HG02642 (cell line): ENCODE measurements around the gene IFI27L2.

ENCODE experiments used
- ATAC-seq: cut with Tn5 transposase; IDR thresholded peaks from one replicate; pipeline ENCODE4 v1.9.1; 2021; ENCODE audit warnings: mild to moderate bottlenecking; ENCODE audit not compliant: unreplicated experiment, poor library complexity

Gene IFI27L2

DNA sequence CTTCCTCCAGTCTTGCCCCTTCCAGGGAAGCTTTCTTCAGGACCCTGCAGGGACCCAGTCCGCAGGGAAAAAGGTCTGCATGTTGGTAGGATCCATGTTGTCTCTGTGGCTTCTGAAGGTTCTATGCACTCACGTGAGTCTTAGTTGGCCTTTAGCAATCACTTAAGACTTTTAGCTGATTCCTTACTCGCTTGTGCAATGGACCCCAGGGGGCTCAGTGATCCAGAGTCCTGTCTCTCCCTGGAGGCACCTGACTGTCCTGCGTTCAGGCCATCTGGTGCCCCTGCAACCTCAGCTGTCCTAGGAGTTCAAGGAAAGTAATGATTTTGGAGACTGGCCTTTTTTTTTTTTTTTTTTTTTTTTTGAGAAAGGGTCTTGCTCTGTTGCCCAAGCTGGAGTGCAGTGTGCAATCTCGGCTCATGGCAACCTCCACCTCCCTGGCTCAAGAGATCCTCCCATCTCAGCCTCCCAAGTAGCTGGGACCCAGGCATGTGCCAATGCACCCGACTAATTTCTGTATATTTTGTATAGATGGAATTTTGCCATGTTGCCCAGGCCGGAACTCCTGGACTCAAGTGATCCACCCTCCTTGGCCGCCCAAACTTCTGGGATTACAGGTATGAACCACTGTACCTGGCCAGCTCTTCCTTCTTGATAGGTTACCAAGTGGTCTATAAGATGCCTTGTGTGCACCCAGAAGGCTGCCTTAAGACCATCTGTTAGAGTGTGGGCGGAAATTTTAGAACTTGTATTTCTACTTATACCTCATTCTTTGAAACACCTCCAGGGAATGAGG, 4.6 kb downstream of the IFI27L2 start:
- no peak for ATAC-seq

DNA sequence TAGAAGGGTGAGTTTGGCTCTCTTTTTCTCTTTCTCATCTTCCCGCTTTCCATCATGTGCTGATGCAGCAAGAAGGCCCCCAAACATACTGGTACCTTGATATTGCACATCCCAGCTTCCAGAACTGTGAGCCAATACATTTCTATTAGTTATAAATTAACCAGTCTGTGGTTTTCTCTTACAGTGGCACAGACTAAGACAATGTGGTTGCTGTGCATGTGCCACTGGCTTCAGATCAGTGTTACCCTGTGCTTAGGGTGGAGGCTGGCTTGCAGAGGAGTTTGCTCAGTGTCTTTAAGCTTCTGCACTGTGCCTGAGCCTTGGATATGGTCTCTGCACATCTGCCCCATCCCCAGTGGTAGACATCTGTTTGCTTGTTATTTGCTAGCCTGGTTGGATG, 5.5 kb downstream of the IFI27L2 start:
- ATAC-seq = no peak

DNA sequence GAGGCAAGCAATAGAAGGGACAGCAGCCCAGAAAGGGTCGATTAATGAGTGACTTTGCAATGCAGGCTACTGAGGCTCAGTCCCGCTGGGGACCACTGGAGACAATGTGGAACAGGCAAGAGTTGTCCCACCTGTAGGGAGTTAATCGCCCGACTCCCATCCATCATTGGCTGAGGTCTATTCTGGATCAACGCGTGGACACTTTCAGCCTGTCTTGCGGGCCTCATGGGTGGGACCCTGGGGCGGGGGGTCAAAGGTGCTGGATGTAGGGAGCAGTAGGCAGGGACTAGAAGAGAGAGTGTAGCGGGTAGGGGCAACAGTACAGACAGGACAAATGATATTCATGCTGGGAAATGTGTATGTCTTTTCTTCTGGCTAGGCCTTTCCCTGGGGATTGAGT, 6.1 kb downstream of the IFI27L2 start:
- ATAC-seq = no peak

DNA sequence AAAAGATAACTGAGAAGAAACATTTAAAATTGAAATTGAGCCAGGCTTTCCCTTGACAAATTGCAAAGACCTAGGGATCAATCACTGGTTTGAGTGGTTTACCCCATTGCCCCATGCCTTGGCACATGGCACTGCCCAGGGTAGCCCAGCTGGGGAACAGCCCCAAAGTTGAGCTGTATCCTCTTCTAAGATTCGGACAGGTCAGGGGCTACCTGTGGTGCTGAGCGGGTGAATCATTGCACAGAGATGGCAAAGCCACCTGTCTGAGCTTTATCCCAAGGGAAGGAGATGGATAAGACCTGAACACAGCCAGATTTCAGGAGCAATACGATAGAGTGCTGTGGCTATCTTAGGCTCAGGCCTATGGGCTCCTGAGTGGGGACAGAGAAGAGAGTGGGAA, 7.0 kb downstream of the IFI27L2 start:
- no peak for ATAC-seq

DNA sequence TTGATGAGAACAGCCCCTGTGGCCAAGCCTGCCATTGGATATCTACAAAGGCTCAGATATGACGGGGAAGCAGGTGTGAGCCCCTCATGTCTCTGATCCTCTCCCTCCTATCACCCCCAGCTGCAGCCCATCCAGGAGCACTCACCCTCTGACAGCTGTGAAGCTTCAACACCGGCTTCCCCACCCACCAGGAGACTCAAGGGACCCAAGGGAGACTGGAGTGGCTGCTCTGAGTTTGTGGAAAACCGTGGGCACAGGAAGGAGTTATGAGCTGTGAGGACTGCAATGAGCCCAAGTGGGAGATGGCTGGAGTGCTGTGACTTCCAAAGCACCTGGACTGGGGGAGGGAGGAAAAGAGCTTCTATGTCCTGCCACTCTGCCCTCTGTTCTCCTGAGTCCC, 7.9 kb downstream of the IFI27L2 start:
- no peak for ATAC-seq

DNA sequence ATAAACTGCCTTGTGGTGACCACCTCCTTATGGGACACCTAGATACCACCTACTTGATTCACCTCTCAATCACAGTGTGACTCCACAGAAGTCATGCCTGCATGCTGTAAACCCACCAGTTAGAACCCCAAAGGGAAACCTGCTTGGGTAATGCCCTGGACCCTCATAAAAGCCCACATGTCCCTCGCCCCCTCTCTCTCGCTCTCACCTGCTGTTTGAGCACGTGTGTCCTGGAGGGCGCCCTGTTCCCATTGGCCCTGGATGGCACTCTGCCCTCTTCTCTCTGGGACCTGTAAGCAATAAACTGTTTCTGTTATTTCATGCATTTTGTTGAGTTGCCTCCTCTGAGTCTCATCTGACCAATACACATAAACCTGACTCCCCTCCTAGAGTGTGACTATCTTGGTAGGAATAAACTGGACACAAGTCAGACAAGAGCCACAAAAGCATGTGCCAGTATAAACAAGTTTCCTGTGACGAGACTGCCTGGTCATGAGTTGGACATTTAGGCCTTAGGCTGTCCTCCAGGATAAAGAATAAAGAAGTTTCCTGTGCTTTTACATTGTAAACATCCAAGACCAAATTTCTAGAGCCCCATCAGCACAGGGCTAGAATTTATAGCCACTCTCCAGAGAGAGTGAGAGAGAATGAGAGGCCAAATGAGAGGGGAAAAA, 8.6 kb downstream of the IFI27L2 start:
- no peak for ATAC-seq

DNA sequence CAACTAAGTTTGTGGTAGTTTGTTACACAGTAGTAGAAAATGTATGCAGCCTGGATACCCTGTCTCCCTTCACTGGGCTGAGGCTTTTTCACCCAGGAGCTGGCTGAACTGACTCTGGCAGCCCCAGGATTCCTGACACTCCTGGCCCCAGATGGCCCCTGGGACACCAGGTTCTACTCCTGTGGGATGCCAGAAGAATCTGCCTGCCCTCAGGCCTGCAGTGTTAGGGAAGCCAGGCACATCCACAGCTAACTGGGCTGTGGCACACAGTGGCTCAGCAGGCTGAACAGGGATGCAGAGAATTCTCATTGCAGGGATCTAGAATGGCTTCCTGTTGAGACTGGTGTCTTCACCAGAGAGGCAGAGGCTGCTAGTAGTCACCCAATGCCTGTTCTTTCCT, 10.3 kb downstream of the IFI27L2 start:
- no peak for ATAC-seq

DNA sequence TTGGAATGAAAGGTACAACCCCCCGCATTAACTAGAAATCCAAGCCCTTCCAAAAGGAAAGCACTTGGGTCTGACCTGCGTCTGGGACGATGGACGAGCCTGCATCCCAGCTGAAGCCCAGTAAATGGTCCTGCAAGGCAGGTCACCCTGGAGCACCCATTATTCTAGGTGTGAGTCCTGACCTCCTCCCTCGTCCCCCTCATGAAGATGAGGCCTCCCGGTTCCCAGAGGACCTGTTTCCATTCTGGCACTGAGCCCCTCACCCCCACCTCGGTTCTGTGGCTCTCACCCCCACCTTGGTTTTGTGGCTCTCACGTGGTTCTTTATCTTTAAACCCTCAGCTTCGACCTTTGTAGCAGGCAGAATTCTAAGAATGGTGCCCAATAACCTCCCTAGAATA, 11.5 kb downstream of the IFI27L2 start:
- no peak for ATAC-seq

DNA sequence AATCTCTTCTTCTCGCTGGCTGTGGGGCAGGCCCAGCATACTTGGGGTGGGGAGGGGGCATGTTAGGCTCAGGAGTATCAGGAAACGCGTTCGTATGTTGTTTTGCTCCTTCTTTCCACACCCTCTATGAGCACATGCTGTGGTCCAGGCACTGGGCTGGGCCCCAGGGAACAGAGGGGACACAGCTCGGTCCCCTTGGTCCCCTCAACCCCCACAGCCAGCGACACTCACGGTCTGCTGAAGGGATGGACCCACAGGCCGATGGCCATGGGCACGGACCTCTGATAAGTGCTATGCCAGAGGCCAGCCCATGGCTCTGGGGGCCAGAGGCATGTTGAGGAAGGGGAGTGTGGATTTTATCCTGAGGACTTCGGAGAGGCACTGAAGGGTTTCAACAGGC, 12.7 kb downstream of the IFI27L2 start:
- no peak for ATAC-seq

DNA sequence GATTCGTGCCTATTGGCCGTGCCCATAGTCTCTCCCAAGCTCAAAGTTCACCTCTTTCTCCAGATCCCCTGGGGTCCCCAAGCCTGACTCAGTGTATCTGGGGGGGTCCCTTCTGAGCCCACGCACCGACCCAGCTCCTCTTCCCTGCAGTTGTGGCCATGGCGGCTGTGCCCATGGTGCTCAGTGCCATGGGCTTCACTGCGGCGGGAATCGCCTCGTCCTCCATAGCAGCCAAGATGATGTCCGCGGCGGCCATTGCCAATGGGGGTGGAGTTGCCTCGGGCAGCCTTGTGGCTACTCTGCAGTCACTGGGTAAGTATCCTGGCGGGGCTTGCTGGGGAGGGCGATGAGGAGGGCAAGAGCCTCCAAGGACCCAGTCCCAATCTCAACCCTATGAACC, 13.8 kb downstream of the IFI27L2 start:
- ATAC-seq = no peak

DNA sequence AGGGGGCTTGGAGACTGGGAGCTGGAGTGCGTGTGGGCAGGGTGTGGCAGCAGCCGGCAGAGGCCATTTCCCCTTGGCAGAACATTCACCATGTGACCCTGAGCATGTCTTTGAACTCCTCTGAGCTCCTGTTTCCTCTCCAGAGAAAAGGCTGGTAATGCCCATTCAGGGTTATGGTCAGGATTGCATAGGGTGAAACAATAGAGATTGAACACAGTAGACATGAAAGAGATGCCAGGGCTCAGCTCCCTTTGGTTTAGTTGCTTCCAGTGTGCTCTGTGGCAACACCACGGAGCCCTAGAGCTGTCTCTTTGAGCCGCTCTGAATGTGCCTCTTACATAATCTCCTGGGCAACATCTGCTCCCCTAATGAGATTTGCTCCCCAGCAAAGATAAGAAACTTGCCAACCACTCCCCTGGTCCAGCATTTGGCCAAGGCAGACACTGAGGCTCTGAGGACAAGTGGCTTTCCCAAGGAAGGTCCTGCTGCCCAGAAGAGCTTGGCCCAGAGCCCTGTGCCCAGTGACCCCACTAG, 14.3 kb downstream of the IFI27L2 start:
- ATAC-seq = no peak

DNA sequence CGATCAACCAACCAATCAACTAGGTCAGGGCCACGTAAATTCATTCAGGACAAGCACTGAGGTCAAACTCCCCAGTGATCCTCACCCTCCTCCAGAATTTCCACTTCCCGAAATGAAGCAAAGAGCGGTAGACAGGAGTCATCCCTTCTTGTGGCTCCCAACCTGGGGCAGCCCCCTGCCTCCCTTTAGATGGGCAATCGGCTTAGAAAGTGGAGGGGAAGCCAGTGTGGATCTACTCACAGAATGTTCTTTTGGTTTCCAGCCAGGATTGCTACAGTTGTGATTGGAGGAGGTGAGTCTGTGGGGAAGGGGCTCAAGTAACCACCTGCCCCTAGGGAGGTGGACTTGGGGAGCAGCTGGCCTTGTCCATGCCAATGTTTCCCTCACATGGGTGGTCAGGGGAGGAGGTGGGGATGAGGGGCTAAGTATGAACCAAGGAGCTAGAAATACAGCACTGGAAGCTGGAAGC, 14.8 kb downstream of the IFI27L2 start:
- no peak for ATAC-seq

DNA sequence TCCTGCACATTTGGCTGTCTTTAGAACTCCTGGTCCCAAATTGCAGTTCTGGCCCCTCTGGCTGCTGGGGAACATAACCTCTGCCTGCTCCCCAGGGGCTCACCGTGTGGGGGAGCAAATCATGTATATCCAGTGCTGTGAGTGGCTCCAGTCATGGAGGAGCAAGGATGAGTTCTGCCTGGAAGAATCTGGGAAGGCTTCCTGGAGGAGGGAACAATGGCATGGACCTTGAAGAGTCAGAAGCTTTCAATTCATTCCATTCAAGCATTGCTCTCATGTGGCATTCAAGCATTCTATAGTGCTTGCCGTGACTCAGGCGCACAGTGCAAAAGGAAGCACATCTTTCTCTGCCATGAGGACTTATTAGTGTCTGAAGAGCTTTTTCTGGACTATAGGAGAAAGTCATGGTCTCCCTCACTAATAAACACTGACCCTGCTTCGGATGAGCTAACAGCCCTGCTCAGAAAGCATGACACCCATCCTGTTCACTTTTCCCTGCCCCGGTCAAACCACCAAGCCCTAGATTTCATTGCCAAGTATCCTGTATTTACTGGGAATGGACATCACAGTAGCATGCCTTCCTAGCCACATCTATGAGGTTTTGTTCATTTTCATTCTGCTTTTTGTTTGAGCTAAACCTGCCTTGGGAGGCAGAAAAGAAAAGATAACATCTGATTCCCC, 15.4 kb downstream of the IFI27L2 start:
- no peak for ATAC-seq

DNA sequence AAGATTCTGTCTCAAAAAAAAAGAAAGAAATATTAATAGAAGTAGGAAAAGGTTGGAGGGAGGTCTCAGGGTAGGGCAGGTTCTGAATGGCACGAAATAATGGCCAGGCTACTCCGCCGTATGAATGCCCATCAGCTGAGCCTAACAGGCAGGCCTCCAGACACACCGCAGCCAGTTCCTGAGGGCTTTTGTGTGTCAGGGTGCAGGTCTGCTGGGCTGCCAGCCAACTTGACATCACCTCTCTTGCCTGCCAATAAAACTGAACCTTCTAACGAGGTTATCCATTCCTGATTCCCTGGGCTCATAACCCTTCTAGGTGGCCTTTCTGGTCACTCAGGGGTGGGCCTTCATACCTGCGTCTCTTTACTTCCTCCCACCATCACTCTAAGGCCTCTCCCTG, 15.9 kb downstream of the IFI27L2 start:
- ATAC-seq = no peak

DNA sequence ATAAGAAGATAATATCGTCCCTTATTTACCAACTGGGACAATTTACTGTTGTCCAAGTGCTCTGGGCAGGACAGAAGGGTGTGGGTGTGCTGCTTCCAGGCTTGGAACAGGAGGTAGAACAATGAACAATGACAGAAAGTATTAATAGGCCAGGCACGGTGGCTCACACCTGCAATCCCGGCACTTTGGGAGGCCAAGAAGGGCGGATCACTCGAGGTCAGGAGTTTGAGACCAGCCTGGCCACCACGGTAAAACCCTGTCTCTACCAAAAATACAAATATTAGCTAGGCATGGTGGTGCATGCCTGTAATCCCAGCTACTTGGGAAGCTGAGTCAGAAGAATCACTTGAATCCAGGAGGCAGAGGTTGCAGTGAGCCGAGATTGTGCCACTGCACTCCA, 16.3 kb downstream of the IFI27L2 start:
- ATAC-seq = no peak

DNA sequence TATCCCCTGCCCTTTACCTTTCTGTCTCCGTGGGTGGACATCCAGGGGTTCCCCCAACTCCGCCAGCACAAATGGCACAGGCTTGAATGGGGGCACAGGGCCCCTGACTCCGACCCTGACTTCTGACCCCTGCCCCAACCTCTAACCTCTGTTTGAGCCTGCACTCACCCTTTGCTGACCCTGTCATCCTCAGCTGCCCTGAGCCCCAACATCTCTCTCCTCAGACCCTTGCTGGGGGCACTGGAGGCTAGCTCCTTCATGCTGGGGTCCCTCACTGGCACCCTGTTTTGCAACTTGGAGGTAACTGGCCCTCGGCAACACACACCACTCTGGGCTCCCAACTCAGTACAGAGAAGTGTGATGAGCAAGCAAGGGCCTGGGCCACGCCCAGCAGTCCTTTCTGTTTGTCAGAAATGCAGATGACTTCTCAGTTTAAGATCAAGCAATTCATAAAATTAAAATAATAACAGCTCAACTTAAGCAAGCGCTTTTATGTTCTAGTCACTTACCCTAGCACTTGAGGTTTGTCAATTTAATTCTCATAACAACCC, 16.8 kb downstream of the IFI27L2 start:
- no peak for ATAC-seq

DNA sequence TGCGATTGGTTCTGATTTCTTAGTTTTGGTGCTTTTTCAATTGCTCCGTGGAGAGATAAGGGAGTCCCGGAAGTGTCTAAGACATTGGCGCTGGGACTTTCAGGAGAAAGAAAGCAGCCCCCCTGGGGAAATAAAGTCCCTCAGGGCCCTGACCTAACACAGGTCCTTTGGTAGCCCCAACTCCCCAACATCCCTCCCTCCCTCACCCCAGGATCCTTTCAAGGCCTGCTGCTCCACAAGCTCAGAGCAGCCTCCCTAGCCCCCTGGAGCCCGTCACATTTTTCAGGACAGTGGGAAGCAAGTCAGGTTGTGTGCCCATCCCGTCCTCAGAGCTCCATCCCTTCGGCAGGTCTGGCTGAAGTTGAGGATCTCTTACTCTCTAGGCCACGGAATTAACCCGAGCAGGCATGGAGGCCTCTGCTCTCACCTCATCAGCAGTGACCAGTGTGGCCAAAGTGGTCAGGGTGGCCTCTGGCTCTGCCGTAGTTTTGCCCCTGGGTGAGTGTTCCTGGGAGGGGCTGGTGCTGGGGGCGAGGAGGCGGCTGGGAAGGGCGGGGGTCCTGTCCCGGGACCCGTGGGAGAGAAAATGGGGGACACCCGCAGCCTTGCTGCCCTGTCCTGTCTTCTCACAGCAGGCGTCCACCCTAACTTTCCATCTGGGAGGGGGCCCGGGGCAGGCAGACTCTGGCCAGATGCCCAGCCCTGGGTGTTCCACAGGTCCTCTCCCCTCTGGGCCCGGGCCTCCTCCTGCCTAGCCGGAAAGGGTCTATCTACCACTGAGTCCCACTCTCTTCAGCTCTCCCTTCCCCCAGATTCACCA, 17.9 kb downstream of the IFI27L2 start:
- ATAC-seq = no peak

DNA sequence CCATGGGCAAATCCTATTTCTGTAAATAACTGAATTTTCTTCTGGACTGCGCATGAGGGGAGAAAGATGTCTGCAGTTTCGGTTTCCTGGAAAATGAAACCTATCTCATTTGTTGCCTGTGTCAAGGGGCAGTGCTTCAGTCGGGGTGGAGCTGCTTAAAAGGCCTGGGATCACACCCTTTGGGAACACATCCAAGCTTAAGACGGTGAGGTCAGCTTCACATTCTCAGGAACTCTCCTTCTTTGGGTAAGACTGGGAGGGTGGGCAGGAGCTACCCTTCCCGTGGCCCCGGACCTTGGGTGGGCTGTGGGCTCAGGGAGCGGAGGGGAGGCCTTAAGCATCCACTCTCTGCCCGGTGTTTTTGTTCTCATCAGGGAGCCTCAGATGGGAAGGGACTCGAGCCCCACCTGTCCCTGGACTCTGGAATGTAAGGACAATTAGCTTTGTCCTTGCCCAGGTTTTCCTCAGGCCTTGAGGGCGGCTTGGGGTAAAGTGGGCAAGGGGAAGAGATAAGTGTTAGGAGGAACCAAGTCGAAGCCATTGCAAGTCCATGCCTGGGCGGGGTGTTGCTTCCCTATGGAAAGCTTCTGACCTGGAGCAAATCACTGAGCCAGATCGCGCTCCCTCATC, 18.7 kb downstream of the IFI27L2 start, which contains the start of gene IFI27:
Gene IFI27, plus strand, starts transcription at position 185 of the 630 bp plus-strand sequence.
- ATAC-seq = no peak

DNA sequence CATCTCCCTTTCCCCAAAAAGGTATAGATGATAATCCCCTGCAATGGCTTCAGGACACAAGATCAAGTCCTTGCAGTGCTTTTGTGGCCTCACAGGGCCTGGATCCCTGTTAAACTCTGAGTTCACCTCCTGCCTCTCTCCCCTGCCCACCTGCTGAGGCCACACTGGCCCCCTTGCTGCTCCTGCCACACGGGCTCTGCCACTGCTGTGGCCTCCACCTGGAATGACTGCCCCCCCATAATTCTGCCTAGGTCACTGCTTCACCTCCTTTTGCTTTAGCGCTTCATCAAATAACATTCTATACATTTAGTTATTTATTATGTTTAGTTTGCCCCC, 19.5 kb downstream of the IFI27L2 start:
- ATAC-seq = no peak

DNA sequence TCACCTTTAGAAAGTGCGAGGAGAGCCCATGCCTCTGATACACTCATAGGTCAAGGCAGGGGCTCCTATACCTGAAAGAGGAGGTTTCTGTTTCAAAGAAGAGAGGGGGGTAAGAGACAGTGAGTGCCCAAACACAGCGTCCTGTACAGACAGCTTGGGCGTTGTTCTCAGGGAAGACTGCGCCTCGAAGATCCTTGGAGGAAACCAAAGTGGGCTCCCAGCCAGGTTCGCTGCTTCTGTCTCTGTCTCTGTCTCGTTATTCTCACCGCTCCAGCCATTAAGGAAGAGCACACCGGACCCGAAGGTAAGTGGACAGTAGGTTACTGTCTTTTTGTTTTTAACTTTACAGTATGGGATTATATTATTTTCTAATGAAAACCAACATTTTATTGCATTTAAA, 24.7 kb downstream of the IFI27L2 start:
- ATAC-seq = no peak
